ENCODE data around the gene ARHGEF38. TPM values are rescaled to one million over a fixed set of nuclear protein-coding genes. Genes with fewer than 3 reads are reported as not detected.

ARHGEF38 gene
- total RNA-seq, 1 donor from 2014 or later: 15.5 TPM

DNA sequence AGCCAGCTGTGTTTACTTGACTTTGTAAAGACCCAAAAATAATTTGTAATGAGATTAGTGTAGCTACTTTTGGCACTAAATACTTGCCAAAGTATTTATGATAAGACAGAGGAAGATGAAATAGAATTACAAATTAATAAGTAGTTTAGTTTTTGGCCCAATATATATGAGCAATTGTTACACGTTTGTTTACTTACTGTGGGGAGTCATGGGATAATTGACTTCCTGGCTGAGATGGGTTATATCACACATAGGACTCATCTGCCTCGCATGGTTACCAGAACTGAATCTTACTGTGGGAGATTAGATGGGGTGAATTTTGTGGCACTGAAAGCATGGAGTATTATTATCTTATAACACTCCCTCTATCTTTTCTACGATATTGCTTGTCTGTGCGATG, 89.4 kb downstream of the ARHGEF38 start:
- Histone ChIP-seq H3K36me3 (no peaks in the 10 kb centered on the region), H3K4me1 (peaks cover 13% of the 10 kb centered on the region), H3K27me3 (no peaks in the 10 kb centered on the region), H3K4me3 (no peak overlapping the region), H3K9me3 (no peaks in the 10 kb centered on the region), H3K27ac (no peak overlapping the region)
- ATAC-seq (no peak), DNase-seq (no peak)
- TF ChIP-seq, protein P1, sequence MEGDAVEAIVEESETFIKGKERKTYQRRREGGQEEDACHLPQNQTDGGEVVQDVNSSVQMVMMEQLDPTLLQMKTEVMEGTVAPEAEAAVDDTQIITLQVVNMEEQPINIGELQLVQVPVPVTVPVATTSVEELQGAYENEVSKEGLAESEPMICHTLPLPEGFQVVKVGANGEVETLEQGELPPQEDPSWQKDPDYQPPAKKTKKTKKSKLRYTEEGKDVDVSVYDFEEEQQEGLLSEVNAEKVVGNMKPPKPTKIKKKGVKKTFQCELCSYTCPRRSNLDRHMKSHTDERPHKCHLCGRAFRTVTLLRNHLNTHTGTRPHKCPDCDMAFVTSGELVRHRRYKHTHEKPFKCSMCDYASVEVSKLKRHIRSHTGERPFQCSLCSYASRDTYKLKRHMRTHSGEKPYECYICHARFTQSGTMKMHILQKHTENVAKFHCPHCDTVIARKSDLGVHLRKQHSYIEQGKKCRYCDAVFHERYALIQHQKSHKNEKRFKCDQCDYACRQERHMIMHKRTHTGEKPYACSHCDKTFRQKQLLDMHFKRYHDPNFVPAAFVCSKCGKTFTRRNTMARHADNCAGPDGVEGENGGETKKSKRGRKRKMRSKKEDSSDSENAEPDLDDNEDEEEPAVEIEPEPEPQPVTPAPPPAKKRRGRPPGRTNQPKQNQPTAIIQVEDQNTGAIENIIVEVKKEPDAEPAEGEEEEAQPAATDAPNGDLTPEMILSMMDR (IDR thresholded peaks at IDR 0.05): no peak
- intact Hi-C loops (cut with DNase I): no loop called here

DNA sequence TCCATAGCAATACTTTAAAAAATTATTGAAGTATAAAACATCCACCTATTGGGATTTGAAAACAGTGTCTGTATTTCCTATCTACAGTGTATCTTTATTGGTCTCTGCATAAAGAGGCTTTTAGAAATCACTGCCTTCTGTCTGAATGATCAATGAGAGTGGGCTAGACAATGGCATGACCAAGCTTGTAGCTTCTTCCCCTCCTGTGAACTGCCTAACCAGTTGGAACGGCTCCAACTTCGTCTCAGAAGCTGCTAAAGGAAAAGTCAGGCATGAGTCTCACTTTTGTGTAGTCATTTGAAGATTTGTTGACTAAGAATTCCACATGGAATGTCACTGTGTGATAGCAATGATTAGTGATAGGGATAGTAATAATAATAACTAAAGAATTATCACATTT, 91.8 kb downstream of the ARHGEF38 start:
- no peak for ATAC-seq
- H3K4me3 ChIP-seq: no peak overlapping the region
- intact Hi-C loops (cut with DNase I): no loop called here

DNA sequence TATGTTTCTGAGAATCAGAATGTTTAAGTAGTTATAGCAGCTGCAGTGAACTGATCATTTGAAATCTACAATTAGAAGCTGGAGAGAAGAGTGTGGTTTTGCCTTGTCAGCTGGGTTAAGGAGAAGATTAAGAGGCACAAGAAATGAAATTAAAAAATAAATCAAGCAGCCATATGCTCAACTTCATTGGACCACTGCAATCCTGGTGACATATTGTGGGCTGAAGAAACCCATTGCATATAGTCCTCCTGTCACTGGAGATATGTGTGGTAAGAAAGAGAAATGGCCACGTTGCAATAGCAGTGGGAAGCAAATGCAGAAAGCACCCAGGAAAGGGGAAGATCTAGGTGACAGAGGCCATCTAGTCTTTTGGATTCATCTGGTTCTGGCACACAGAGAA, 93.0 kb downstream of the ARHGEF38 start:
- TF ChIP-seq, protein P1 (IDR thresholded peaks at IDR 0.05): no peak
- H3K36me3 ChIP-seq: no peaks in the 10 kb centered on the region
- ATAC-seq: no peak
- no peaks in the 10 kb centered on the region for H3K27me3 ChIP-seq
- H3K27ac ChIP-seq: no peak overlapping the region
- intact Hi-C loops (cut with DNase I): no loop called here
- no peaks in the 10 kb centered on the region for H3K9me3 ChIP-seq
- no peak overlapping the region for H3K4me3 ChIP-seq
- DNase-seq: no peak
- no peaks in the 10 kb centered on the region for H3K4me1 ChIP-seq

More for the DNA sequence above, 91.8 kb downstream of the ARHGEF38 start:
- Histone ChIP-seq H3K36me3 (no peaks in the 10 kb centered on the region), H3K9me3 (no peaks in the 10 kb centered on the region), H3K4me1 (no peaks in the 10 kb centered on the region), H3K27ac (no peak overlapping the region), H3K27me3 (no peaks in the 10 kb centered on the region)
- DNase-seq: no peak
- TF ChIP-seq, protein P1 (IDR thresholded peaks at IDR 0.05): no peak

DNA sequence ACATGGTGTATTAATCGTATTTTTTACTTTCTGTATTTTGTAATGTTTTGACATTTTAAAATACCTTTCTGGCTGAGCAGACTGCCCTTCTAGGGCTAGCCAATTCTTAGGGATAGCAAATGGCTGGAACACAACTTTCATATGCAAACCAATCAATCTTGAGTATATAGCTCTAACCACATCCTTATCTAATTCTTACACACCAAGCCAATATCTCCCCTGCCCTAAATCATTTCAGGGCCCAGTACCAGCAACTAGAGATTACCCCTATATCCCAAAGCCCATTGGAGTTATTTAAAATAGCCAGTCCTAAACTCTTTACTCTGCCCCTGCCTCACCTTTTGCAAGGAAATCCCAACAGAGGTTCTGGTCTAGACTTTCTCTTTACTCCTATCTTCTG, 97.8 kb downstream of the ARHGEF38 start:
- H3K9me3 ChIP-seq: no peaks in the 10 kb centered on the region
- intact Hi-C loops (cut with DNase I): no loop called here
- H3K27ac ChIP-seq: no peak overlapping the region
- H3K4me1 ChIP-seq: no peaks in the 10 kb centered on the region
- TF ChIP-seq, protein P1 (IDR thresholded peaks at IDR 0.05): no peak
- no peak for ATAC-seq
- no peak for DNase-seq
- H3K36me3 ChIP-seq: no peaks in the 10 kb centered on the region
- no peaks in the 10 kb centered on the region for H3K27me3 ChIP-seq
- no peak overlapping the region for H3K4me3 ChIP-seq

DNA sequence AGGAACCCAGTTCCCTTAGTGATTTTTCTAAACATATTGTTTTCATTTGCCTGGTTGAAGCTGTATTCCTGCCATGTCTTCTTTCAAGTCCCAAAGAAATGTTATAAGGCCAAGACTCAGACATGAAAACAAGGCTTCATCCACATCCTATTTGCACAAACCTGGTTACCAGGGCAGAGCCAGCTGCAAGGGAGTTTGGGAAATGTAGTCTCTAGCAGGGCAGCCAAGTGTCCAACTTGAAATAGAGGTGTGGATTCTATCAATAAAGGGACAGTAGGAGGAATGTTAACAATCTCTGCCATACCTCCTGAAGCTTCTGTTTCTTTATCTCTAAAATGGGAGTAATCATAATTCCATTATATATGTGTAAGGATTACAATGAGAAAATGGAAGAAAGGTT, 99.5 kb downstream of the ARHGEF38 start:
- H3K4me1 ChIP-seq: no peaks in the 10 kb centered on the region
- H3K36me3 ChIP-seq: no peaks in the 10 kb centered on the region
- TF ChIP-seq, protein P1 (IDR thresholded peaks at IDR 0.05): no peak
- no peak for DNase-seq
- H3K27ac ChIP-seq: no peak overlapping the region
- H3K27me3 ChIP-seq: no peaks in the 10 kb centered on the region
- H3K9me3 ChIP-seq: no peaks in the 10 kb centered on the region
- intact Hi-C loops (cut with DNase I): no loop called here
- H3K4me3 ChIP-seq: no peak overlapping the region
- no peak for ATAC-seq

DNA sequence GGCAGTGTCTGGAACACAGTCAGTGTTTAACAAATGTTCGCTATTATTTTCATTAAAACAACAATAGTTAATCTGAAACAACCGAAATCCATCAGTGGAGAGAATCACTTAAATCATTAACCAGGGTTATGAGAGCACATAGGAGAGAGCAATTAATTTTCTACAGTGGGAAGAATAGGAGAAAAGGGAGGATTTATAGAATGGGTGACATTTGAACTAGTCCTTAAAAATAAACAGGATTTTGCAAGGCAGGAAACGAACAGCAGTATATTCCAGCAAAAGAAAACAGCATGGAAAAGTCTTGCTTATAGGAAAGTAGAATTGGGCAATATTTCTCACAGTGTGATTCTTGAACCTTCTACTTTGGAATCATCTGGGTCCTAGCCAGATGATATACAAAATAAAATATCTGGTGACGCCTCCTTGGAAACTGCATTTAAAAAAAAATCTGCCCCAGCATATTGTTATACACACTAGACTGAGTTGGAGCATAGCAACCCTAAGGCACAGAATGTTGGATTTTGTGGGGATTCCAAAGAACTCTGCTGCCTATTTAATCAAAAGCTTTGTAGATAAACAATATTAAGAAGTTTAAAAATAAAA, 100.0 kb downstream of the ARHGEF38 start:
- Histone ChIP-seq H3K4me1 (no peaks in the 10 kb centered on the region), H3K9me3 (no peaks in the 10 kb centered on the region), H3K27me3 (no peaks in the 10 kb centered on the region), H3K27ac (no peak overlapping the region), H3K4me3 (no peak overlapping the region), H3K36me3 (no peaks in the 10 kb centered on the region)
- no peak for ATAC-seq
- TF ChIP-seq, protein P1 (IDR thresholded peaks at IDR 0.05): no peak
- no peak for DNase-seq
- intact Hi-C loops (cut with DNase I): no loop called here

Data from upper lobe of right lung (tissue), 1 donor.